ENCODE results near the gene GAS2.

- no peak for TF ChIP-seq RAD21 (IDR thresholded peaks at IDR 0.05; ENCODE audit: low read length)
- TF ChIP-seq POLR2A (IDR thresholded peaks at IDR 0.05; ENCODE audit: low read depth, low read length), result no peak
- TF ChIP-seq RFX5 (IDR thresholded peaks at IDR 0.05; ENCODE audit: low read depth, low read length), result no peak
- TF ChIP-seq, protein P1, sequence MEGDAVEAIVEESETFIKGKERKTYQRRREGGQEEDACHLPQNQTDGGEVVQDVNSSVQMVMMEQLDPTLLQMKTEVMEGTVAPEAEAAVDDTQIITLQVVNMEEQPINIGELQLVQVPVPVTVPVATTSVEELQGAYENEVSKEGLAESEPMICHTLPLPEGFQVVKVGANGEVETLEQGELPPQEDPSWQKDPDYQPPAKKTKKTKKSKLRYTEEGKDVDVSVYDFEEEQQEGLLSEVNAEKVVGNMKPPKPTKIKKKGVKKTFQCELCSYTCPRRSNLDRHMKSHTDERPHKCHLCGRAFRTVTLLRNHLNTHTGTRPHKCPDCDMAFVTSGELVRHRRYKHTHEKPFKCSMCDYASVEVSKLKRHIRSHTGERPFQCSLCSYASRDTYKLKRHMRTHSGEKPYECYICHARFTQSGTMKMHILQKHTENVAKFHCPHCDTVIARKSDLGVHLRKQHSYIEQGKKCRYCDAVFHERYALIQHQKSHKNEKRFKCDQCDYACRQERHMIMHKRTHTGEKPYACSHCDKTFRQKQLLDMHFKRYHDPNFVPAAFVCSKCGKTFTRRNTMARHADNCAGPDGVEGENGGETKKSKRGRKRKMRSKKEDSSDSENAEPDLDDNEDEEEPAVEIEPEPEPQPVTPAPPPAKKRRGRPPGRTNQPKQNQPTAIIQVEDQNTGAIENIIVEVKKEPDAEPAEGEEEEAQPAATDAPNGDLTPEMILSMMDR (conservative IDR thresholded peaks at IDR 0.05; ENCODE audit: low read depth, low read length), result no peak
- TF ChIP-seq MAFK (IDR thresholded peaks at IDR 0.05; ENCODE audit: low read depth, low read length), result no peak
- TF ChIP-seq, protein P2, sequence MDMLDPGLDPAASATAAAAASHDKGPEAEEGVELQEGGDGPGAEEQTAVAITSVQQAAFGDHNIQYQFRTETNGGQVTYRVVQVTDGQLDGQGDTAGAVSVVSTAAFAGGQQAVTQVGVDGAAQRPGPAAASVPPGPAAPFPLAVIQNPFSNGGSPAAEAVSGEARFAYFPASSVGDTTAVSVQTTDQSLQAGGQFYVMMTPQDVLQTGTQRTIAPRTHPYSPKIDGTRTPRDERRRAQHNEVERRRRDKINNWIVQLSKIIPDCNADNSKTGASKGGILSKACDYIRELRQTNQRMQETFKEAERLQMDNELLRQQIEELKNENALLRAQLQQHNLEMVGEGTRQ (IDR thresholded peaks at IDR 0.05; ENCODE audit: low read depth, low read length), result no peak
- no peak for TF ChIP-seq SMC3 (IDR thresholded peaks at IDR 0.05; ENCODE audit: low read depth, low read length)
- TF ChIP-seq CEBPB (IDR thresholded peaks at IDR 0.05; ENCODE audit: low read depth, low read length), result no peak
- TF ChIP-seq BHLHE40 (IDR thresholded peaks at IDR 0.05; ENCODE audit: low read depth, low read length), result no peak
- no peak for TF ChIP-seq MXI1 (IDR thresholded peaks at IDR 0.05; ENCODE audit: borderline replicate concordance, low read depth, low read length)
- TF ChIP-seq ELK1 (IDR thresholded peaks at IDR 0.05; ENCODE audit: borderline replicate concordance, low read depth, low read length), result no peak
Observed at GRCh38 chr11:22786475-22786874, 120.1 kb downstream of the GAS2 start.

All from IMR-90 (cell line).